Kidney capillary endothelial cell (primary cell): Measurements from ENCODE around the gene CACNG8.
"Not testable (repeated sequence)": the region's sequence is repeated elsewhere in the genome, so short reads cannot be mapped to it uniquely, and the experiment has no call there.

Source experiments
- DNase-seq: peaks from one replicate; pipeline ENCODE4 v3.0.0-alpha.2; 2018; ENCODE audit warnings: low spot score

The CACNG8 gene

DNA sequence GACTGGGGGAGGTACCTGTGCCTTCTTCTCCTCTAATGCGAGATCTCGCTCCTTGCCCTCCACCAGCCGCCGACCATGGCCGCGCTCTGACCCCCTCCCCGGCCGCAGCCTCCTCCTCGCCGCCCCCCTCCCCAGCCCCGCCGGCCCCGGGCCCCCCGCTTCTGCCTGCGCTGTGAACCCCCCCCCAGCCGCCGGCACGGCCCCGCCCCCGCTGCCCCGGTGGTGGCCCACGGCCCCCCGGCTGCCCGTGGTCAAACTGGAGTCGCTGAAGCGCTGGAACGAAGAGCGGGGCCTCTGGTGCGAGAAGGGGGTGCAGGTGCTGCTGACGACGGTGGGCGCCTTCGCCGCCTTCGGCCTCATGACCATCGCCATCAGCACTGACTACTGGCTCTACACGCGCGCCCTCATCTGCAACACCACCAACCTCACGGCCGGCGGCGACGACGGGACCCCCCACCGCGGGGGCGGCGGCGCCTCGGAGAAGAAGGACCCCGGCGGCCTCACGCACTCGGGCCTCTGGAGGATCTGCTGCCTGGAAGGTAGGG is at the start of gene CACNG8:
CACNG8 (plus strand) TSS at position 51 of the 545 bp plus-strand sequence.
- no peak for DNase-seq

DNA sequence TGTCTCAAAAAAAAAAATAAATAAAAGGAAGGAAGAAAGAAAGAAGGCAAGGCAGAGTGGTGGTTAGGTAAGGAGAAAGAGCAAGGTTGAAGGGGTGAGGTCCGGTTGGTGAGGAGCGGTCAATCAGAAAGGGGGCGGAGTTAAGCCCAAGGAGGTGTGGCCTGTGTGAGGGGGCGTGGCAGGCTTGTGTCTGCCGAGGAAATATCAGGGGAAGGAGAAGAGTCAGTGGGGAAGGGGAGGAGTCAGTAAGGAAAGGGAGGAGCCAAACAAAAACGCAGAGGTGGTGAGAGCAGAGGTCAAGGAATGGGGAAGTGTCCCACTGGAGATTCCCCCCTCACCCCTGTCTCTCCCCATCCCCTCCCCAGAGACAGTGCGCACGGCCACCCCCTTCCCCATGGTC is 47.7 kb upstream of the CACNG8 start:
- DNase-seq, result no peak

DNA sequence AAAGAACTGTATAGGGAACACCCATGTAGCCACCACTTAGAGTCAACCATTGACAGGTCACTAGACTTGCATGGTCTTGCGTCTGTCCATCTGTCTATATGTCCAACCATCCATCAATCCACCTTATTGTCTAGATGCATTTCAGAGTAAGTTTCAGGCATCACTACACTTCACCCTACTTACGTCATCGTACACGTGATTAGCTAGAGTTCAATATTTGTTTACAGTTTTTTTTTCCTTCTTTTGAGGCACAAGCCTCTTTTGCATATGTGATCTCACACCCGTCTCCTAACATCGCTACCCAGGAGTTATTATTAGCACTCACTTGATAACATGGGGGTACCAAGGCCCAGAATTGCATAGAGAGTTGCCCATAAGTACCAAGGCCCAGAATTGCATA is 46.7 kb upstream of the CACNG8 start:
- DNase-seq, result no peak

DNA sequence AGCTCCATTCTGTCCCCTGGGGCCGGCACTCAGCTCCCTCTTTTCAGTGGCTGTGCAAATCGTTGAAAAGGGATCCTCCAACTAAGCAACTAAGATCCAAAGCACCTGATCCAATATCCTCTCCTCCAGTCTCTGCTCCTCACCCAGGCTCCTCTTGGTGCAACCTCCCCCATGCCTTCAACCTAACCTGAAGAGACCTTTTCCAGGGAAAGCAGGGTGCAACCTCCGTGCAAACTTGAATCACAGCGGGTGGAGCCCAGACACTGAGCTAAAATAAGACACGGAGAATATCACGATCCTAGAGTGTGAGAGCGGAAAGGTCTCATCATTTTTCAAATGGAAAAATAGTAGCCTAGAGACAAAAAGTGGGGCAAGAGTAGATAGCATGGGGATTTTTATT is 45.4 kb upstream of the CACNG8 start:
- DNase-seq, result no peak

DNA sequence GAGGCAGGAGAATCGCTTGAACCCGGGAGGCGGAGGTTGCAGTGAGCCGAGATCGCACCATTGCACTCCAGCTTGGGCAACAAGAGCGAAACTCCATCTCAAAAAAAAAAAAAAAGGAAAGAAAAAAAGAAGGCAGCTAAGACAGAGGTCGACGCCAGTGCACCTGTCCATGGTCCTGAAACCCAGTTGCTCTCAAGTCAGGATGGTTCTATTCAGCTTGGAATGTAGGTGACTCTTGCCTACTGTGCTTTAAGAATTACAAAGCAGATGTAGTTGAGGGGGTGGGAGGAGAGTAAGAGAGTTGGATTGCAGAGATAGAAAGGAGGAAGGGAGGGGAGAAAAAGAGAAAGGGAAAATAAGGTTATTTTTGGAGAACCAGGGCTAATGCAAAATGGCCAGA is 35.0 kb upstream of the CACNG8 start:
- peak; percentile 52 for DNase-seq

DNA sequence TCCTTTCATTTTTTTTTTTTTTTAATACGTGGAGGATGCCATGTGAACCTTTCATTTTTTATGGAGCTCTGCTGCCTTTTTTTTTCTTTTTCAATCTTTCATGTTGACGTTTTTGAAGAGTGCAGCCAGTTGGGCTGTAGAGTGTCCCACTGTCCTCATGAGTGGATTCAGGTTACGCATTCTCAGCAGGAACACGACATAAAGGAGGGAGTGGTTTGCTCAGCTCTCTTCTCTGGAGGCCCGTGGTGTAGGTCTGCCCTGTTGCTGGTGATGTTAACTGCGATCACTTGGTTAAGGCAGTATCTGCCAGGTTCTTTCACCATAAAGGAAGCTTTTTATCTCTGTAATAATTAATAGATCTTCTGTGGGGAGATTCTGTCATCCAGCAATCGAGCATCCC is 26.7 kb upstream of the CACNG8 start:
- no peak for DNase-seq

DNA sequence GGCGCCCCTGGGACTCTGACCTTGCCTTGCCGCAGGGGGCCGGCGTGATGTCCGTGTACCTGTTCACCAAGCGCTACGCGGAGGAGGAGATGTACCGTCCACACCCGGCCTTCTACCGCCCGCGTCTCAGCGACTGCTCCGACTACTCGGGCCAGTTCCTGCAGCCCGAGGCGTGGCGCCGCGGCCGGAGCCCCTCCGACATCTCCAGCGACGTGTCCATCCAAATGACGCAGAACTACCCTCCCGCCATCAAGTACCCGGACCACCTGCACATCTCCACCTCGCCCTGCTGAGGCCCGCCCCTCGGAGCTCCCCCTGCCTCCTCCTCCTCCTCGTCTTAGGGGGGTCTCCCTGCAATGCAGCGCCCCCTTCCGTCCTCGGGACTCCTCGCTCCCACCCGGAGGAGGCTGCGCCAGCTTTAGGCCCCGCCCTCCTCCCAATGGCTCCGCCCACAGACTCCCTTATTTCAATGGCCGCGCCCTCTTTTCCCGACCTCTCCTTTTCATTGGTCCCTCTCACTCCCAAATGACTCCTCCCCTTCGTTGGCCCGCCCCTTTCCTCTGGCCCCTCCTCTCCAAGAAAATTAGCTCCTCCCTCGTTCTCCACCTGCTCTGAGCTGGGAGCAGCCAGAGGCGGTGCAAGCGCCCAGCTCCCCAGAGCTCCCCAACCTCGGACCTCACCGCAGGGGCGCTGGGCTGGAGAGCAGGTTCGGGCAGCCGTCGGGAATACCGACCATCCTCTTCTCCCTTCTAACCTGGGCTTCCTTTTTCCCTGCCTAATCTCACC is 20.5 kb upstream of the CACNG8 start:
- DNase-seq, result no peak

DNA sequence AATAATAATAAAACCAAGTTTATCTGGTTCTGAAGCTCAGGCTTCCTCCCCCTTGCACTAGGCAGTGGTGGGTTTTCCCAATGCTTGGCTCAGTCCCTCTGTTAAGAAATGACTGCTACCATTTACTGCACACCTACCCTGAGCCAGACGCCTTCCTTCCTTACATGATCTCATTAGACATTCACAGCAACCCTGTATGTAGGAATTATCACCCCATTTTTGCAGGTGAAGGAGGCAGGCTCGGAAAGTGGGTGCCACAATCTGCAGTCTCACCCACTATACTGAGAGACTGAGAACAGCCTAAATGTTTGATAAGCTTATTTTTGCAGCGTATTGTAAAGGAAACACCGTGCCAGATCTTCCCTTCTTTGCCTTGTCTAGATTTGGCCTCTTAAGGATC is 18.3 kb upstream of the CACNG8 start:
- no peak for DNase-seq

DNA sequence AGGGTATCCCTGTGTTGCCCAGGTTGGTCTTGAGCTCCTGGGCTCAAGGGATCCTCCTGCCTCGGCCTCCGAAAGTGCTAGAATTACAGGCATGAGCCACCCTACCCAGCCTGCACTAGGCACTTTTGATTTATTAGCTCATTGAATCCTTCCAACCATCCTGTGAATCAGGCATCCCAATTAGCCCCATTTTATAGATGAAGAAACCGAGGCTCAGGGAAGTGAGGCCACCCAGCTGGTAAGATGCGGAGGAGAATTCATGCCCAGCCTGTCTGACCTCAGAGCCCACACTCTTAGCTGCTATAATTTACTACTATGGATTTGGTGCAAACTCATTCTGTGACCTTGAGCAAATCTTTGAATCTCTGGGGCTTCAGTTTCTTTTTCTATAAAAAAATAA is 17.8 kb upstream of the CACNG8 start:
- DNase-seq, result no peak

DNA sequence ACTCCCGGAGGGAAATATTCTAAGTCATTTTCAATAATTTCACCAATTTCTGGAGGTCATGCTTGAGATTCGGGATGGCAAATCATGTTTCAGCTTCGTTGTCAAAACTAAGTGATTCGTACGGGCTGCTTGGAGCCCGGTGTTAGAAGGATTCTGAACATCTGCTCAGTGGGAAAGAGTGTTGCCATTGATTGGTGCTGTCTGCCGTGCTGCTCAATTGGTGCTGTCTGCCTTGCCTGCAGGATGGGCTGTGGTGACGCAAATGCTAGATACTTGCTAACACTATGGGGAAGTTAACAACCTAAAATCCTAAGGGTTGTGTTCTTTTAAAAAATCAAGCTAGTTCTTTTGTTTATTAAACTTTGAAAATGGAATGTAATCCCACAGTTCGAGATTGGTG is 17.3 kb upstream of the CACNG8 start:
- DNase-seq, result no peak

DNA sequence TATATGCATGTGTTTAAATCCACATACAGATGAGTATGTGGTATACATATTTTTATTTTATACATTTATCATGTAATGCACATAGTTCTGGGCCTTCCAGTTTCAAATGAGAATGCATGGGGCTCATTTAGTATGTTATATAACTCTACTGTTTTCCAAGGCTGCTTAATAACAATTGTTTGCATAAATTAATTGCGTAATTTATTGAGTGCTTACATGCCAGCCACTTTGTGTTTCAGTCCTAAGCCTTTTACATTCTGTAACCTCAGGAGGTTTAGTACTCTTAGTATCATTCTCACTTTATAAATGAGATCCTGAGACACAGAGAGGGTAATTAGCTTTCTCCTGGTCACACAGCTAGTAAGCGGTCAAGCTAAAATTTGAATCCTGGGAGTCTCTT is 16.7 kb upstream of the CACNG8 start:
- DNase-seq, result no peak

DNA sequence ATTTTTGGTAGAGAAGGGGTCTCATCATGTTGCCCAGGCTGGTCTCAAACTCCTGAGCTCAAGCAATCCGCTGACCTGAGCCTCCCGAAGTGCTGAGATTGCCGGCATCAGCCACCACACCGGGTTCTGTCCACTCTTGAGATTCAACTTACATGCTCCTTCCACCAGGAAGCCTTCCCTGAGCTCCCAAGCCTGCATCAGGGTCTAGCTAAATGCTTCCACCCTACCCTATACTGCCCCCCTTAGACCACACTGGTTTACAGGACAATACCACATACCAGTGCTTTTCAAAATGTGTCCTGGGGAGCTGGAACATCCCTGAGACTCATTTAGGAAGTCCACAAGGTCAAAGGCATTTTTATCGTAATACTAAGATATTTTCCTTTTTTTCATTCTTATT is 15.1 kb upstream of the CACNG8 start:
- DNase-seq, result no peak

DNA sequence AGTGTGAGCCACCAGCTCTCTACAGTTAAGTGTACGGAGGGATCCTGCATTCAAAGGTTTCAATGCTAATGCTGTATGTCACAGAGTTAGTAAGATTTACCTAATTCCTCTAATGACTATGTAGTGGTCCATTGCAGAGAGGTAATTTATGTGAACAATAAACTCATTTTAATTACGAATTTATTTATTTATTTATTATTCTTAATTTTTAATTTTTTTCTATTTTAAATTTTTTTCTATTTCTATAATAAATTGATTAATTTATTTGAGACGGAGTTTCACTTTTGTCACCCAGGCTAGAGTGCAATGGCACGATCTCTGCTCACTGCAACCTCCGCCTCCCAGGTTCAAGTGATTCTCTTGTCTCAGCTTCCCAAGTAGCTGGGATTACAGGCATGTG is 14.1 kb upstream of the CACNG8 start:
- DNase-seq, result not testable (repeated sequence)

DNA sequence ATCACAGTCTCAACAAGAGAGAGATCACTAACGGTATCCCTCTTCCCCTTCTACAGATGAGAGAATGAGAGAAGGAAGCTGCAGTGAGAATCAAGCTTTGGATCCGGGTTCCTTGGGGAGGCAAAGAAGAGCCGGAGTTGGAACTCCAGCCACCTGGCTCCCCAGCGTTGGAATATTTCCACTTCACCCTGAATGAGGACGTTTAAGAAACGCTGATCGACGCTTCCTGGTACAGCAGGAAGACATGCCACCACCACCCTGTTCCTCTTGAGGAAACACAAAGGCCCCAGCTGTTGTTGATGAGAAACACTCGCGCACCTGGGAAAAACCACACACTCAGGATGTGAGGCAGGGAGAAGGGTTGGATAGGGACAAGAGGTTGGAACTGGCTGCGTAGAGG is 11.3 kb upstream of the CACNG8 start:
- no peak for DNase-seq

DNA sequence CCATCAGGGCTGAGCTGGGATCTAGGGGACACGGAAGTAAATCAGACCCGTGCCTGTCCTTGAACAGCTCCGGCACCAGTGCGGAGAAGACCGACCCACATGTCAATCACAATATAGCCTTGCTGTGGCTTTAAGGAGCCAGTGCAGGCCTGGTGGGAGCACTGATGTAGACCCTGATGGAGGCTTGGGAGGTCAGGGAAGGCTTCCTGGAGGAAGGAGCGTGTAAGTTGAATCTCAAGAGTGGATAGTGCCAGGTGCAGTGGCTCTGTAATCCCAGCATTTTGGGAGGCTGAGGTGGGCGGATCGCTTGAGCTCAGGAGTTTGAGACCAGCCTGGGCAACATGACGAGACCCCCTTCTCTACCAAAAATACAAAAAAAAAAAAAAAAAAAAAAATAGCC is 10.8 kb upstream of the CACNG8 start:
- no peak for DNase-seq

DNA sequence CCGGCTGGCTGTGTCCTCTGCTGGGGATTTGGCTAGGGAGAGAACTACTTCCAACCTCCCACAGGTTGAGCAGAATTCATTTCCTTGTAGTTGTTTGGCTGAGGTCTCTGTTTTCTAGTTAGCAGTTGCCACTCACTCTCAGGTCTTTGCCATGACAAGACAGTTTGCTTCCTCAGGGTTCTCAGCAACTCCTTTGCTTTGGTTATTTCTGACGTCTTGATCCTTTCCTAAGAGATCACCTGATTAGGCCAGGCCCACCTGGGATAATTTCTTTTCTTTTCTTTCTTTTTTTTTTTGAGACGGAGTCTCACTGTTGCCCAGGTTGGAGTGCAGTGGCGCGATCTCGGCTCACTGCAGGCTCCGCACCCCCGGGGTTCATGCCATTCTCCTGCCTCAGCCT is 9.4 kb upstream of the CACNG8 start:
- DNase-seq, result no peak

DNA sequence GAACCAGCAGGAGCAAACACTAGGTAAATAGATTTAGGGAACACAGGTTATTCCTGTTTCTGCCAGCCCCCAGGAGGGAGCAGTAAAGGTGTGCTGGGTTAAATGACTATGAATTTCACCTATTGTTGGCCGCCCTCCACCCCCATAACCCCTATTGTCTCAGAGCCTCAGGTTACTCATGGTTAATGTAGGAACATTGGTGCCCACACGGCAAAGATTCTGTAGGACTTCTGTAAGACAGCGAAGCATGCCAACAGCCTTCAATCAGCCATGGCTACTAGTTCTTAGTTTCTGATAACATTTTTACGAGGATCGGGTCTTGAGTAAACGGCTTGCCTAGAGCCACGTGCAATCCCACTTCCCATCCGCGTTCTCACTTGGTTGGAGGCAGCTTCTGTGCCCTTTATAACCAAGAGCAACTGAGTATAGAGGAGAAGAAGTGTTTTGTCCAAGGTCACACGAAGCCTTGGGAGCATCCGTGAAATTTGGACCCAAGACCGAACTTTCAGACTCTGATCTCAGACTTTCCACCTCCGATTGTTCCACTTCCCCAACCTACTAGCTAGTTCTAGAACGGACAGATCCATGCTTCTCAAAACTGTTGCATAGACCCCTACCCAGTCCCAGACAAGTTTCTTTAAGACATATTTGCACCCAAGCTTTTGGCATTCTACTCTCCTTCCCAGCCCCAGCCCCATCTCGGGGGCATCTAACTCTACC is 5.1 kb upstream of the CACNG8 start:
- no peak for DNase-seq

DNA sequence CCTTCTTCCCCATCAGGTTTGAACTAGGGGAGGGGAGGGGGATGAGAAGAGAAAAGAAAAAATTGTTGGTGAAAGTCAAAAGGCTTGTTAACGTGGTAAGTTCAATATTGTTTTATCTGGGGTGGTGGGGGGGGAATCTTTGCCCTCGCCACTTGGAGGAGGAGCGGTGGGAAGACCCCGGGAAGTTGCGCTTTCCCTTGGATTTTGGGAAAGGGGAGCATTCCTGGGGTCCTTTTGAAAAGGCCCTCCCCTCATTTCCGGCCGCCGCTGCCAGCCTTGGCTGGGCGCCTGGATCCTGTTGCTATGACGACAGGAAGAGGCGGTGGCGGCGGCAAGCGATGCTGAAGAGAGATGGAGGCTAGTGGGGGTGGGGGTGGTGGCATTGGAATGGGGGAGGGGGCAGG is 4.6 kb upstream of the CACNG8 start:
- peak; percentile 41 for DNase-seq

DNA sequence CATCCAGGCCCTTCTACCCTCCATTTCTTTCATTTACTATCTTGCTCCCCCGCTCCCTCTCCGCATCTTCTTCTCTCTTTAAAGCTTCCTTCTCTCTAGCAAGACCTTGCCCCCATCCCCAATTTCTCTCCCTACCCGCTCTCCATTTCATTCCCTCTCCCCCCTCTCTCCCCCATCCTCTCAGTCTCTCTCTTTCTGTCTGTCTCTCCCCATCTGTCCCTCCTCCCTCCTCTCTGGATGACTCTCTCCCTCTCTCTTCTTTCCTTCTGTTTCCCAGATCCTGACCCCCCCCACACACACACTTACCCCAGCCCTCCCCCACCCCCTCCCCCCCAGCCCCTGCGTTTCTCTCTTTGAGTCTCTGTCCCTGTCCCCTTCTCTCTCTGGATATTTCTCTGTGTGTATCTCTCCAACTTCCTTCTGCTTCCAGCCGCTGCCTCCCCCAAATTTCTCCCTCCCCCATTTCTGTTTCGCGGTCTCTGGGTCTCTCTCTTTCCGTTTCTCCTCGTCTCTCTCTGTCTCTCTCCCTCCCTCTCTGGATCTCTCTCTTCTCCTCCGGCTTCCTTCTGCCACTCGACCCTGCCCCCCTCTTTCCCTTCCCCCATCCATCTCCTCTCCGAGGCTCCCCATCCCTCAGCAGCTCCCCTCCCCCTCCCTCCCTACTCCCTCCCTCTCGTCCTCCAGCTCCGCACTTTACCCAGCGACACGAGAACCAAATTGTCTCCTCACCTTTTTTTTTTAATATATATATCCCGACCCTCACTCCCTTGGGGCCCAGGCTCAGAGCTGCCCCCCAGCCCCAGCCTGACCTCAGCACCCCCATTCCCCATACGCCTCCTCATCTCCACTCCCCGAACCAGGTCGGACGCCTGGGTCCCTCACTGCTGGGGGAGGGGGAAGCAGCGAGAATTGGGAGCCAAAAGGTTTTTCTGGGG is 3.6 kb upstream of the CACNG8 start:
- no peak for DNase-seq

DNA sequence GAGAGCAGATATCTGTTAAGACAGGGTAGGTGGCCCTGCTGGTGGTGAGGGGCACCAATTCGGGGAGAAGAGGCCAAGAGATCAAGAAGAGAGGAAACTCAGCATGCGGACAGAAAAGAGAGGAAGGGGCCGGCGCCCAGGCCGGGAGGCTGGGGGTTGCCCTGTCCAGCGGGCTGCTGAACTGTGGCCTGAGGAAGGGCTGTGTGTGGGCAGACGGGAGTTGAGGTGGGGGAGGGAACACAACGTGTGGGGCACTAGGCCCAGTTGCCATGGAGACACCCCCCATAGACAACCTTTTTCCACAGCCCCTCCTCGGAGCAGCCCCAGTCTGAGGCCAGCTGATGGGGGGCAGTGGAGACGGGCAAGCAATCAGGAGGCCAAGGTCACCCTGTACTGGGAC is 2.5 kb upstream of the CACNG8 start:
- no peak for DNase-seq

DNA sequence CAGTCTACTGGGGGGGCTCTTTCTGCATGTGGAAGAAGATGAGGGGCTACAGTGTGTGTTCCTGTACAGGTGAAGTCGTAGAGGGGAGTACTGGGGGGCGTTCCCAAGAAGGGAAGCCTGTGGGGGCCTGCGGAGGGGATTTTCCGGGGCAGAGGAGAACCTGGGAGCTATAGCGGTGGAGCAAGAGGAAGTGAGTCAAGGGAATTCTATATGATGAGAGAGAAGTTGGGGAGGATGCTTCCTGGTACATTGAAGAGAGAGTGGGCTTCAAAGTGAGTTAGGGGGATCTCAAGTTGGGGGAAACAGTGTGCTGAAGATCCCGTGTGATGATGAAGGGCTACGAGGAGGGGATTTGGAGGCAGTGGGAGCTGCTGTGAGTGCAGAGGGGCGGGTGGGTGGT is 1.9 kb upstream of the CACNG8 start:
- DNase-seq, result no peak
